RWPE1 (cell line): Measurements from ENCODE around the gene DLGAP1.

ENCODE experiments used
- CTCF ChIA-PET: fragments of 350-600 bp; sonication (Branson Sonifier 250); formaldehyde crosslinking; extraction: SDS; loops from one replicate; lab custom pipeline; 2021; lab: Yijun Ruan, JAX
- POLR2A ChIA-PET: fragments of 400-600 bp; formaldehyde crosslinking; extraction: SDS; loops from one replicate; lab custom pipeline; 2020; ENCODE audit warnings: antibody characterized with exemption; ENCODE audit not compliant: low non-redundant PET; lab: Yijun Ruan, JAX
- DNase-seq: peaks from one replicate; pipeline ENCODE4 v3.0.0; 2012; ENCODE audit warnings: low spot score
- H3K27ac ChIP-seq: fragments of 450-650 bp; 2 replicates; pipeline ENCODE4 v1.5.1; 2017
- CTCF ChIP-seq: fragments of 450-650 bp; conservative IDR thresholded peaks from 2 replicates; pipeline ENCODE4 v1.5.1; 2017; ENCODE audit warnings: low read depth, mild to moderate bottlenecking

Gene DLGAP1

GRCh38 chr18:4256766-4257417 is 198.2 kb downstream of the DLGAP1 start:
- ChIA-PET CTCF (interaction anchor here (0.6 kb wide), 1 partner anchor 66 kb away, joined by 4 read pairs; no protein-coding TSS in a partner anchor), POLR2A (no interaction called here)
- no peak for TF ChIP-seq CTCF
- DNase-seq, result no peak
- no peak overlapping the region for H3K27ac ChIP-seq

GRCh38 chr18:4254840-4255239 is 200.3 kb downstream of the DLGAP1 start:
- TF ChIP-seq CTCF, result no peak
- ChIA-PET CTCF (interaction anchor here (0.8 kb wide), 1 partner anchor 1147 kb away, joined by 3 read pairs; no protein-coding TSS in a partner anchor), POLR2A (no interaction called here)
- no peak for DNase-seq
- H3K27ac ChIP-seq, result no peak overlapping the region

- POLR2A ChIA-PET, result no interaction called here
- no peak overlapping the region for H3K27ac ChIP-seq
- CTCF ChIA-PET, result no interaction called here
- TF ChIP-seq CTCF, result no peak
- no peak for DNase-seq
Observed at GRCh38 chr18:4252829-4253228, 202.3 kb downstream of the DLGAP1 start.

GRCh38 chr18:4251873-4252272 is 203.2 kb downstream of the DLGAP1 start:
- CTCF ChIA-PET, result no interaction called here

GRCh38 chr18:4251206-4251605 is 203.9 kb downstream of the DLGAP1 start:
- ChIA-PET POLR2A (no interaction called here), CTCF (no interaction called here)
- no peak overlapping the region for H3K27ac ChIP-seq
- no peak for DNase-seq
- no peak for TF ChIP-seq CTCF

More at GRCh38 chr18:4251873-4252272, 203.2 kb downstream of the DLGAP1 start:
- H3K27ac ChIP-seq, result no peak overlapping the region
- POLR2A ChIA-PET, result no interaction called here
- no peak for TF ChIP-seq CTCF
- no peak for DNase-seq

- no peak overlapping the region for H3K27ac ChIP-seq
- ChIA-PET POLR2A (no interaction called here), CTCF (no interaction called here)
- no peak for DNase-seq
- no peak for TF ChIP-seq CTCF
Observed at GRCh38 chr18:4250141-4250540, 205.0 kb downstream of the DLGAP1 start.
